CD4-positive, alpha-beta T cell treated with Interleukin-10 for 1 hour (primary cell): Measurements from ENCODE around the gene DCDC2.
"Not testable (repeated sequence)": the region's sequence is repeated elsewhere in the genome, so short reads cannot be mapped to it uniquely, and the experiment has no call there.

Experiments used
- DNase-seq: peaks from one replicate; pipeline ENCODE4 v3.0.0-alpha.2; 2020

The DCDC2 gene

DNA sequence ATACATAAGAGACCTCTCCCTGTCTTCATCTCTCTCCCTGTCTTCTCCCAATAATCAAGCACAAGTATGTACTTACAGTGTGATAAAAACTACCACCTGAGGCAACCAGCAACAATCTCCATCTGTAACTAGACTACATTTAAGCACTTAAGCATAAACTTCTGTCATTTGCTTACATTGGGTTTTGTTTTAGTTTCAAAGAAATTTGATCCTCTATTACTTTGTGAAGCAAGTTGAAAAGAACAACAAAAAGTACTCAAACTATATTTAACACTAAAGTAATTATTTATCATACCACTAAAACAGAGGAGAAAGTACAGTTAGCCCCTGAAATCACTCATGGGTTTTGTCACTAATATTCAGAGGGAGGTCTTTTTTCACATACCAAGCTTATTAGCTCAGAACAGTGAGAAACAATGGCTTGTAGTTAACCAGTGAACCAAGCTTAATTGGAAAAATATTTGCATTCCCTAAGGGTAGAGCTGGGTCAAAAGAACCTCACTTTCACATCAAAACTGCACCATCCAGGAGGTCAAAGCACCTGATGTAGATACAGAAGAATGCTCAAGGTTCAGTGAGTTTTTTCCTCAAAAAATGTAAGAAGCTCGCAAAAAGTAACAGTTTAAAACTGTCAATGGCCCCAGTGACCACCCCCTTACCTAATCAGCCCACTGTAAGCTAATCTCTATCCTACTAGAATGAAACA lies 34.1 kb downstream of the DCDC2 start:
- no peak for DNase-seq

DNA sequence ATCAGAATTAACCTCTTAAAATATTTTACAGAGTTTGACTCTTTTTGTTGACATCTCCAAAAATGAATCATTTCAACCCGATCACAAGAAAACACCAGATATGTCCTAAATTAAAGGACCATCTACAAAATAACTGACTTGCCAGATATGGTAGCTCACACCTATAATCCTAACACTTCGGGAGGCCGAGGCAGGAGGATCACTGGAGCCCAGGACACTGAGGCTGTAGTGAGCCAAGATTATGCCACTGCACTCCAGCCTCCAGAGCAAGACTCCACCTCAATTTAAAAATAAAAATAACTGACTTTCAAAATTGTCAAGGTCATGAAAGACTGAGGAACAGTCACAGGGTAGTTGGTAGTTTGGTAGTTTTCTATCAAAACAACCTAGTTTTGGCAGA lies 34.9 kb downstream of the DCDC2 start:
- no peak for DNase-seq

GRCh38 chr6:24322446-24322845 lies 35.4 kb downstream of the DCDC2 start:
- not testable (repeated sequence) for DNase-seq

DNA sequence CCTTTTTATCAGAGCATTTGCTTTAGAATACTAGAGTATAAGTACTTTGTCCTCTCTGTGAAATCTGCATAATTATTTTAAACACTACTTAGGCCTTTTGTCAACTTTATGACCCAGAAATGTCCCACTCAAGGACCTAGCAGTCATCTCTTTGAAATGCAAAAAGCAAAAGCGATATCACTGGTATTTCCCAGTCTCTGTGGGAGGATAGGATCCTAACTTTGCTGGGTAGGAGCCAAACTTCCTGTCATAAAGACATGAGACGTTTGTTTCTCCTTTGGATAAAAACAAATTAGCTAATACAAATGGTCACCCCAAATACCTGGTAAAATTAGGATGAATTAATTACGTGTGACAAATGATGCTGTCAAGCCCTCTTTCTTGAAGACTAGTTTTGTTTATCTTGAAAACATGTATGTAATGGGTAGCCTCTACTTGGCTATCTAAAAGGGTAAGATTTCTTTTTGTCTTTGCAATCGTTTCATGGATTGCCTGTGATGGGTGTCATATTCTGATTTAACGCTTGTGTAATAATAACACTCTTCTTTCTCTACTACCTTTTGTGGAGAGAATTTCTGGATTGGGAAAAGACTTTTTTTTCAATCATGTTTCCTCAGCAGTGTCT lies 36.2 kb downstream of the DCDC2 start:
- DNase-seq, result no peak

- no peak for DNase-seq
These were observed 44.4 kb downstream of the DCDC2 start for GRCh38 chr6:24313251-24314141.

GRCh38 chr6:24311775-24312174 lies 46.1 kb downstream of the DCDC2 start:
- DNase-seq, result not testable (repeated sequence)

- DNase-seq, result no peak
These were observed 50.0 kb downstream of the DCDC2 start for GRCh38 chr6:24307881-24308280.

DNA sequence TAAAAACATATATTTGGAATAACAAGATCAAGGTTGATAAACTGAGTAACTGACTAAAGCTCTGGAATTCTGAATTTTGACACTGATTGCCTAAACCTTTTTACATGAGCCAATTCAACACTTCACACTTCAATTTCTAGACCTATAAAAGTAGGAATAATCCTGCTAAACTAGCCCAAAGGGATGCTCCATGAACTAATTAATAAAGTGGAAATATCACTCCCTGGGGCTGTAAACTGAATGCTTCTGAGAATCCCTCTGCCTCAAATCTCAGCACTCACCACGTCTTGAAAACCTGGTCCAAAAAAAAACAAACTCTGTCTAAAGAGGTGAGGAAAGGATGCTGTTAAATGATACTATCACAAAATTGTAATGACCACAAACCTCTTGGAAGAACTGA lies 50.9 kb downstream of the DCDC2 start:
- DNase-seq, result no peak

DNA sequence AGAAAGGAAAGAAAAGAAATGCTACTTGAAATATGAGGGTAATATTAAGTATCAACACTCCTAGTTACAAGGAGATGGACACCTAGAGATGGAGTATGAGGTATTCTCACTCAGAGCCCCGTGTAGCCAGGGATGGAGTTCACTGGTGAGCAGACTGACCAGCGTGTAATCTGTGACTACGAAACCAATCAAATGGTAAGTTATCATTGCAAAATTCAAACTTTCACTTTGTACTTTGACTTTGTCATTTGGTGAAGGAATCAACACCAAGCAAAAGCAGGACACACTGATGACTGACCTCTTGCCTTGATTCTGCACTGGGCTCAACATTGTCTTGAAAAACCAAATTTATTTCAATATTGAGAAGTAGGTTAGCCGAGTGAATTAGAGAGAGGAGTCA lies 51.8 kb downstream of the DCDC2 start:
- DNase-seq, result no peak

GRCh38 chr6:24296944-24297343 lies 60.9 kb downstream of the DCDC2 start:
- DNase-seq, result no peak

GRCh38 chr6:24293852-24294251 lies 64.0 kb downstream of the DCDC2 start:
- DNase-seq, result not testable (repeated sequence)

DNA sequence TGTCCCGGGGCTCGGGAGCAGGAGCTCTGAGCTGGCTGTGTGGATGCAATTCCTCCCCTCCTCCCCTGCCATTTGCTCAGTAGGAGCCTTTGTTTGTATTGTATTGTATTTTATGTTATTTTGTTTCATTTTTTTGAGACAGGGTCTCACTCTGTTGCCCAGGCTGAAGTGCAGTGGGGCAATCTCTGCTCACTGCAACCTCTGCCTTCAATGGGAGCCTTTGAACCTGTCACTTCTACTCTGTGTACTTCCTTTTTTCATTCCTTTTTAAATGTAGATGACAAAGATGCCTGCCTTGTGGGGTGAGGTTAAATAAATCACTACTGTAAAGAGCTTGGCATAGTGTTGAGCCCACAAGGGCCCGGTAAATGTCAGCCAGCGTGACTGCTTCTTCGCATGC lies 70.6 kb downstream of the DCDC2 start:
- DNase-seq, result no peak

GRCh38 chr6:24284006-24284405 lies 73.9 kb downstream of the DCDC2 start:
- DNase-seq, result no peak

GRCh38 chr6:24283043-24283985 lies 74.5 kb downstream of the DCDC2 start:
- DNase-seq, result peak; percentile 20

GRCh38 chr6:24274441-24275083 lies 83.3 kb downstream of the DCDC2 start:
- DNase-seq, result no peak

DNA sequence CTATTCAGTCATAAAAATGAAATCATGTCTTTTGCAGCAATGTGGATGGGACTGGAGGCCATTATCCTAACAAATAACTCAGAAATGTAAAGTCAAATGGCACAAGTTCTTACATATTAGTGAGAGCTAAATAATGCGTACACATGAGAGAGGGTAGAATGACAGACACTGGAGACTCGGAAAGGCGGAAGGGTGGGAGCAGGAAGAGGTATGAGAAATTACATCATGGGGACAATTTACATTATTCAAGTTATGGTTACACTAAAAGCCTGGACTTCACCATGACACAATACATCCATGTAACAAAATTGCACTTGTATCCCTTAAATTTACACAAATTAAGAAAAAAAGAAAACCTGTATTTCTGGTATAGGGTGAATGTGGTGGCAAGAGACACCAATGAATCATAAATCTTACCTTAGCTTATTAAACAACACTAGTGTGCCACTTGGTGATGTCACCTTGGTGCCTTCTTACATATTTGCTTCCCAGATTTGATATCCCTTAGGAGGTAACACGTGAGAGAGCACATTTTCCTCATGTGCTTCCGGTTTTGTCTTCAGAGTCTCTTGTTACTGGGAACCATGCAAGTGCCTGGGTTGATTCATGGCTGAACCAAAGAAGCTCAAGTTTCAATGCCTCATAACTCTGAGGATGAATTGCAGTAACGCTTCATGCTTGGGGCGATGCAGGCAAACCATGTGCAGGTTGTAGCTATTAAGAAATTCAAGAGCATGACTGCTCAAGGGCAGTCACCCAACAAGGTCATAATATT lies 84.6 kb downstream of the DCDC2 start:
- DNase-seq, result no peak

DNA sequence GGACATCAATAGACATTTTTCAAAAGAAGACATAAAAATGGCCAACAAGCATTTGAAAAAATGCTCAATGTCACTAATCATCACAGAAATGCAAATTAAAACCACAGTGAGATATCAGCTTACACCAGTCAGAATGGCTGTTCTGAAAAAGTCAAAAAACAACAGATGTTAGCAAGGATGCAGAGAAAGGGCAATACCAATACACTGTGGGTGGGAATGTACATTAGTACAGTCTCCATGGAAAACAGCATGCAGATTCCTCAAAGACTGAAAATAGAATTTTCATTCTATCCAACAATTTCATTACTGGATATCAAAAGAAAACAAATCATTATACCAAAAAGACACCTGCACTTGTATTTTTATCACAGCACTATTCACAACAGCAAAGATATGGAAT lies 85.3 kb downstream of the DCDC2 start:
- DNase-seq, result no peak

DNA sequence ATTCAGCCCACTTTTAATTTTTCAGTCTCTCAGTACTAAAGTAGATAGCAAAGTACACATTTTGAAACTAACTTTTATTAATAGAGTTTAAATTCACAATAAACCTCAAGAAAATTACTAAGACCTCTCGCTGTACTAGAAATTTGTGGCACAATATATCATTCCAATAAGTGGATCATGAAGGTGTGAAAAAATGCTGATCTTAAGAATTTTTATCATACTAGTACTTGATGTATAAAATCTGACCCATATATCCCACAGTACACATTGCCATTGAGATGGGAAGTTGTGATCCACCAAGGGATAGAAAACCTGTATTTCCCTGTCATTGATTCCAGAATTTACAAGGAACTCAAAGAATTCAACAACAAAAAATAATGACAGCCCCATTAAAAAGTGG lies 85.7 kb downstream of the DCDC2 start:
- DNase-seq, result no peak

GRCh38 chr6:24270011-24270410 lies 87.8 kb downstream of the DCDC2 start:
- DNase-seq, result no peak

DNA sequence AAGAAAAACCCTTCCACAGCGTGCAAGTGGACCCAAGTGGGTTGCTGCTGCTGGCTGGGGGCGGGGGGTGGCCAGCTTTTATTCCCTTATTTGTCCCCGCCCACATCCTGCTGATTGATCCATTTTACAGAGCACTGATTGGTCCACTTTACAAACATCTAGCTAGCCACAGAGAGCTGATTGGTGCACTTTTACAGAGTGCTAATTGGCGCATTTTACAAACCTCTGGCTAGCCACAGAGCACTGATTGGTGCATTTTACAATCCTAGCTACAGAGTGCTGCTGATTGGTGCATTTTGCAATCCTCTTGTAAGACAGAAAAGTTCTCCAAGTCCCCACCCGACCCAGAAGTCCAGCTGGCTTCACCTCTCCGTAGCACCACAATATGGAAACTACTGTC lies 99.6 kb downstream of the DCDC2 start:
- DNase-seq, result not testable (repeated sequence)

GRCh38 chr6:24257282-24257681 lies 100.6 kb downstream of the DCDC2 start:
- no peak for DNase-seq
